Panc1 (cell line): ENCODE results near the gene HOXD11.

Experiments used
- CTCF ChIP-seq: fragments of 450-650 bp; IDR thresholded peaks from 2 replicates; pipeline ENCODE4 v1.5.1; 2017; ENCODE audit warnings: mild to moderate bottlenecking
- POLR2AphosphoS5 ChIP-seq: IDR thresholded peaks from 2 replicates; pipeline ENCODE4 v1.6.1; 2012; ENCODE audit warnings: mild to moderate bottlenecking, low read depth, low read length, moderate library complexity
- SIN3A ChIP-seq: IDR thresholded peaks from 2 replicates; pipeline ENCODE4 v1.6.1; 2012; ENCODE audit warnings: low read depth, mild to moderate bottlenecking, low read length, moderate library complexity, borderline replicate concordance; ENCODE audit not compliant: insufficient read depth

DNA sequence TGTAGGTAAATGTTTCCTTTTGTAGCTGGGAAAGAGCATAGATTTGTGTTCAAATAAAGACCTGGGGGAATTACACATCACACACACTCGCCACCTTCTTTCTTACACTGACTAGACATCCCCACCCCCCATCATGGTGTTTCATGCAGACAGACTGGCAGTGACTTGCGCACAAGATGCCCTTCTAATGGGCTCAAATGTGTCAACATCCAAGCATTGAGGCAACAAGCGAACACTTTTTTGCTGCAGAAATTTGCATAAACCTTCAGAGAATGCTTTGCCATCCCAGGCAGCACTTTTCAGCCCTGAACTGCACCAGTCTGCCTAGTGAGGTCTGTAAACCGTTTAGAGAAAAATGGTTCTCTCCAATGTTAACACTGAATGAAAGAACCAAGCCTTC lies 27.0 kb downstream of the HOXD11 start:
- TF ChIP-seq CTCF (no peak), POLR2AphosphoS5 (no peak), SIN3A (no peak)
